HepG2 (cell line): ENCODE measurements around the gene UNC5CL. TPM values are rescaled to one million over a fixed set of nuclear protein-coding genes. Genes with fewer than 3 reads are reported as not detected.

Source experiments
- NFRKB ChIP-seq: fragments of 450-650 bp; IDR thresholded peaks from 2 replicates; pipeline ENCODE4 v1.6.1; 2017
- ZFAT ChIP-seq: sonication (generic); formaldehyde crosslinking; conservative IDR thresholded peaks from 2 replicates; pipeline ENCODE4 v1.8.1; 2023; ENCODE audit warnings: missing genetic modification reagents, inconsistent platforms
- ZNF121 ChIP-seq: sonication (generic); formaldehyde crosslinking; IDR thresholded peaks from 2 replicates; pipeline ENCODE4 v1.5.0; 2020; ENCODE audit warnings: mild to moderate bottlenecking, missing genetic modification reagents
- ZNF530 ChIP-seq: sonication (generic); formaldehyde crosslinking; IDR thresholded peaks from 2 replicates; pipeline ENCODE4 v1.5.0; 2020; ENCODE audit warnings: low read depth, mild to moderate bottlenecking, missing genetic modification reagents
- ZNF703 ChIP-seq: sonication (generic); formaldehyde crosslinking; IDR thresholded peaks from 2 replicates; pipeline ENCODE4 v1.5.1; 2020; ENCODE audit warnings: missing genetic modification reagents, mild to moderate bottlenecking, moderate library complexity, borderline replicate concordance
- ZNF713 ChIP-seq: sonication (generic); formaldehyde crosslinking; IDR thresholded peaks from 2 replicates; pipeline ENCODE4 v1.4.0; 2020; ENCODE audit warnings: mild to moderate bottlenecking, missing genetic modification reagents
- ZNF746 ChIP-seq: sonication (generic); formaldehyde crosslinking; IDR thresholded peaks from 2 replicates; pipeline ENCODE4 v1.8.0; 2022; ENCODE audit warnings: mild to moderate bottlenecking, missing genetic modification reagents
- polyA plus RNA-seq, 8 experiments: library from polyadenylated mRNA; depleted of rRNA in 3 of 8; stranded (reverse) in 7 of 8; unstranded in 1 of 8; fragments of >200 nt; fragmentation: Illumina TruSeq in 4 of 8; extraction: Trizol in 4 of 8; gene quantifications; 2 replicates each; pipeline versions ENCODE4 v1.2.1 to v1.2.3, GENCODE V29; 2011 to 2016; ENCODE audit warnings: low read depth in 4 of 8, missing spikeins in 1 of 8, mixed read lengths in 1 of 8; ENCODE audit not compliant: insufficient read depth in 1 of 8
- total RNA-seq, 5 experiments: library from RNA; depleted of rRNA; stranded (reverse); fragments of >200 nt; fragmentation: Illumina TruSeq; extraction: Trizol; gene quantifications; 2 replicates each; pipeline ENCODE4 v1.2.3, GENCODE V29; 2016; ENCODE audit warnings: low read depth in 1 of 5
- TF ChIP-seq, protein P1 (sequence below): sonication (generic); formaldehyde crosslinking; IDR thresholded peaks from 2 replicates; pipeline ENCODE4 v1.8.0; 2022; ENCODE audit warnings: missing genetic modification reagents, low read depth, mild to moderate bottlenecking, borderline replicate concordance
- TF ChIP-seq, protein P2 (sequence below), 2 experiments: fragments of 450-650 bp in 1 of 2; sonication (generic) in 1 of 2; formaldehyde crosslinking; IDR thresholded peaks; 2 replicates each; pipeline versions ENCODE4 v1.5.0 to v1.8.0; 2020 to 2022; ENCODE audit warnings: mild to moderate bottlenecking in 1 of 2, missing genetic modification reagents in 1 of 2
- TF ChIP-seq, protein P3 (sequence below), 2 experiments: fragments of 450-650 bp in 1 of 2; sonication (generic) in 1 of 2; formaldehyde crosslinking in 1 of 2; IDR thresholded peaks; 2 replicates each; pipeline versions ENCODE4 v1.6.1 to v1.8.0; 2016 to 2022; ENCODE audit warnings: antibody characterized with exemption in 1 of 2, mild to moderate bottlenecking in 1 of 2, missing genetic modification reagents in 1 of 2
- TF ChIP-seq, protein P4 (sequence below): sonication (generic); formaldehyde crosslinking; IDR thresholded peaks from 2 replicates; pipeline ENCODE4 v1.5.1; 2020; ENCODE audit warnings: mild to moderate bottlenecking, missing genetic modification reagents, borderline replicate concordance

UNC5CL gene
- total and polyA plus RNA-seq, 2 of the 13 experiments (the other 11 are each of a cell fraction or from before 2014, with no cell fraction given) = 2.4 to 2.5 TPM

DNA sequence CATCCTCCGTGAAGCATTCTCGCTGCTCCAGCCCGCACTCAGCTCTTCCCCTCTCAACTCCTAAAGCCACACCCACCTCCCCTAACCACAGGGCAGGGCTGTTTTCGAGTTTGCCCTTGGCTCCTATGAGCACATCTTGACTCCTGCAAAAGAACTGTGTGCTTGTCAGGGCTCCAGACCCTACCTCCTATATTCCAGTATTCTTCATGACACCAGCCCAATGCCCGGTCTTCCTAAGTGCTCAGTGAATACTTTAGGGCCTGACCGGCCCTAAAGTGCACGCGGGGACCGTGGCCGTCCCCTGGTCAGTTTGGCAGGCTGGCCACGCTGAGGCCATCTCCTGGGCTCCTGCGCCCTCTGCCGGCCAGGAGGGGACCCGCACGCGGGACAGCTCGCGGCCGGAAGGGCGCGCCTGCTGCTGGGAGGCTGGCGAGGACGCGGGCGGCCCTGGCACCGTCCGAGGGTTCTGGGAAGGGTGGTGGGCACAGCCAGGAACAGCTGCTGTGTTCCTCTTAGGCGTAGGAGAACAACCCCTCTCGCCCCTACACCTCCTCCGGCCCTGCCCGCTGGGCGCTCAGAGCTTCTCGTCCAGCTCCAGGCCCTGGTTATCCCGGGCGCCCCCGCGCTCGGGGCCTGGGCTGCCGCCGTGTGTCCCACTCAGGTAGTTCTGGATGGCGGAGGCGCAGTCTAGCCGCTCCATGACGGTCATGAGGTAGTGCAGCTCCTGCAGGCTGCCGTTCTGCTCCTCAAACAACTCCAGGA is 11.0 kb downstream of the UNC5CL start (continued):
- TF ChIP-seq ZNF121 (CRISPR knock-in tag) (no peak), NFRKB (no peak), ZNF530 (CRISPR knock-in tag) (no peak), ZNF746 (CRISPR knock-in tag) (no peak), ZFAT (CRISPR knock-in tag) (no peak), ZNF703 (CRISPR knock-in tag) (no peak), ZNF713 (CRISPR knock-in tag) (peak; percentile 58; the same call in 1 of the 2 replicates)
- TF ChIP-seq, protein P1, sequence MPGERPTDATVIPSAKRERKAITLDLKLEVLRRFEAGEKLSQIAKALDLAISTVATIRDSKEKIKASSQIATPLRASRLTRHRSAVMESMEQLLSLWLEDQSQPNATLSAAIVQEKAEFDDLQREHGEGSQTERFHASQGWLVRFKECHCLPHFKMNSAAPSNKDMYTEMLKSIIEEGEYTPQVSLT (CRISPR knock-in tag) = no peak
- TF ChIP-seq, protein P2, sequence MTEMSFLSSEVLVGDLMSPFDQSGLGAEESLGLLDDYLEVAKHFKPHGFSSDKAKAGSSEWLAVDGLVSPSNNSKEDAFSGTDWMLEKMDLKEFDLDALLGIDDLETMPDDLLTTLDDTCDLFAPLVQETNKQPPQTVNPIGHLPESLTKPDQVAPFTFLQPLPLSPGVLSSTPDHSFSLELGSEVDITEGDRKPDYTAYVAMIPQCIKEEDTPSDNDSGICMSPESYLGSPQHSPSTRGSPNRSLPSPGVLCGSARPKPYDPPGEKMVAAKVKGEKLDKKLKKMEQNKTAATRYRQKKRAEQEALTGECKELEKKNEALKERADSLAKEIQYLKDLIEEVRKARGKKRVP (CRISPR knock-in tag; IDR thresholded peaks at IDR 0.05) = no peak
- TF ChIP-seq, protein P3, sequence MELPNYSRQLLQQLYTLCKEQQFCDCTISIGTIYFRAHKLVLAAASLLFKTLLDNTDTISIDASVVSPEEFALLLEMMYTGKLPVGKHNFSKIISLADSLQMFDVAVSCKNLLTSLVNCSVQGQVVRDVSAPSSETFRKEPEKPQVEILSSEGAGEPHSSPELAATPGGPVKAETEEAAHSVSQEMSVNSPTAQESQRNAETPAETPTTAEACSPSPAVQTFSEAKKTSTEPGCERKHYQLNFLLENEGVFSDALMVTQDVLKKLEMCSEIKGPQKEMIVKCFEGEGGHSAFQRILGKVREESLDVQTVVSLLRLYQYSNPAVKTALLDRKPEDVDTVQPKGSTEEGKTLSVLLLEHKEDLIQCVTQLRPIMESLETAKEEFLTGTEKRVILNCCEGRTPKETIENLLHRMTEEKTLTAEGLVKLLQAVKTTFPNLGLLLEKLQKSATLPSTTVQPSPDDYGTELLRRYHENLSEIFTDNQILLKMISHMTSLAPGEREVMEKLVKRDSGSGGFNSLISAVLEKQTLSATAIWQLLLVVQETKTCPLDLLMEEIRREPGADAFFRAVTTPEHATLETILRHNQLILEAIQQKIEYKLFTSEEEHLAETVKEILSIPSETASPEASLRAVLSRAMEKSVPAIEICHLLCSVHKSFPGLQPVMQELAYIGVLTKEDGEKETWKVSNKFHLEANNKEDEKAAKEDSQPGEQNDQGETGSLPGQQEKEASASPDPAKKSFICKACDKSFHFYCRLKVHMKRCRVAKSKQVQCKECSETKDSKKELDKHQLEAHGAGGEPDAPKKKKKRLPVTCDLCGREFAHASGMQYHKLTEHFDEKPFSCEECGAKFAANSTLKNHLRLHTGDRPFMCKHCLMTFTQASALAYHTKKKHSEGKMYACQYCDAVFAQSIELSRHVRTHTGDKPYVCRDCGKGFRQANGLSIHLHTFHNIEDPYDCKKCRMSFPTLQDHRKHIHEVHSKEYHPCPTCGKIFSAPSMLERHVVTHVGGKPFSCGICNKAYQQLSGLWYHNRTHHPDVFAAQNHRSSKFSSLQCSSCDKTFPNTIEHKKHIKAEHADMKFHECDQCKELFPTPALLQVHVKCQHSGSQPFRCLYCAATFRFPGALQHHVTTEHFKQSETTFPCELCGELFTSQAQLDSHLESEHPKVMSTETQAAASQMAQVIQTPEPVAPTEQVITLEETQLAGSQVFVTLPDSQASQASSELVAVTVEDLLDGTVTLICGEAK (IDR thresholded peaks at IDR 0.05) = no peak
- TF ChIP-seq, protein P3 (CRISPR knock-in tag; IDR thresholded peaks at IDR 0.05) = 0 out of 2 replicates have a peak, but pooled peaks have one; percentile 40
- TF ChIP-seq, protein P4, sequence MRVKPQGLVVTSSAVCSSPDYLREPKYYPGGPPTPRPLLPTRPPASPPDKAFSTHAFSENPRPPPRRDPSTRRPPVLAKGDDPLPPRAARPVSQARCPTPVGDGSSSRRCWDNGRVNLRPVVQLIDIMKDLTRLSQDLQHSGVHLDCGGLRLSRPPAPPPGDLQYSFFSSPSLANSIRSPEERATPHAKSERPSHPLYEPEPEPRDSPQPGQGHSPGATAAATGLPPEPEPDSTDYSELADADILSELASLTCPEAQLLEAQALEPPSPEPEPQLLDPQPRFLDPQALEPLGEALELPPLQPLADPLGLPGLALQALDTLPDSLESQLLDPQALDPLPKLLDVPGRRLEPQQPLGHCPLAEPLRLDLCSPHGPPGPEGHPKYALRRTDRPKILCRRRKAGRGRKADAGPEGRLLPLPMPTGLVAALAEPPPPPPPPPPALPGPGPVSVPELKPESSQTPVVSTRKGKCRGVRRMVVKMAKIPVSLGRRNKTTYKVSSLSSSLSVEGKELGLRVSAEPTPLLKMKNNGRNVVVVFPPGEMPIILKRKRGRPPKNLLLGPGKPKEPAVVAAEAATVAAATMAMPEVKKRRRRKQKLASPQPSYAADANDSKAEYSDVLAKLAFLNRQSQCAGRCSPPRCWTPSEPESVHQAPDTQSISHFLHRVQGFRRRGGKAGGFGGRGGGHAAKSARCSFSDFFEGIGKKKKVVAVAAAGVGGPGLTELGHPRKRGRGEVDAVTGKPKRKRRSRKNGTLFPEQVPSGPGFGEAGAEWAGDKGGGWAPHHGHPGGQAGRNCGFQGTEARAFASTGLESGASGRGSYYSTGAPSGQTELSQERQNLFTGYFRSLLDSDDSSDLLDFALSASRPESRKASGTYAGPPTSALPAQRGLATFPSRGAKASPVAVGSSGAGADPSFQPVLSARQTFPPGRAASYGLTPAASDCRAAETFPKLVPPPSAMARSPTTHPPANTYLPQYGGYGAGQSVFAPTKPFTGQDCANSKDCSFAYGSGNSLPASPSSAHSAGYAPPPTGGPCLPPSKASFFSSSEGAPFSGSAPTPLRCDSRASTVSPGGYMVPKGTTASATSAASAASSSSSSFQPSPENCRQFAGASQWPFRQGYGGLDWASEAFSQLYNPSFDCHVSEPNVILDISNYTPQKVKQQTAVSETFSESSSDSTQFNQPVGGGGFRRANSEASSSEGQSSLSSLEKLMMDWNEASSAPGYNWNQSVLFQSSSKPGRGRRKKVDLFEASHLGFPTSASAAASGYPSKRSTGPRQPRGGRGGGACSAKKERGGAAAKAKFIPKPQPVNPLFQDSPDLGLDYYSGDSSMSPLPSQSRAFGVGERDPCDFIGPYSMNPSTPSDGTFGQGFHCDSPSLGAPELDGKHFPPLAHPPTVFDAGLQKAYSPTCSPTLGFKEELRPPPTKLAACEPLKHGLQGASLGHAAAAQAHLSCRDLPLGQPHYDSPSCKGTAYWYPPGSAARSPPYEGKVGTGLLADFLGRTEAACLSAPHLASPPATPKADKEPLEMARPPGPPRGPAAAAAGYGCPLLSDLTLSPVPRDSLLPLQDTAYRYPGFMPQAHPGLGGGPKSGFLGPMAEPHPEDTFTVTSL (CRISPR knock-in tag) = no peak
